Ovary (tissue), 9 donors: ENCODE results near the gene NHS. TPM values are rescaled to one million over a fixed set of nuclear protein-coding genes. Genes with fewer than 3 reads are reported as not detected.

ENCODE experiments used
- DNase-seq, 5 donors: peaks; one replicate each; pipeline ENCODE4 v3.0.0-alpha.2; 2019 to 2020
- H3K27ac ChIP-seq, 2 donors: fragments of 200-600 bp; one replicate each; pipeline versions ENCODE4 v1.5.1 to v1.8.0; 2019 to 2022
- H3K27me3 ChIP-seq: fragments of 200-600 bp; one replicate; pipeline ENCODE4 v1.8.0; 2022
- H3K36me3 ChIP-seq: fragments of 200-600 bp; sonication (generic); one replicate; pipeline ENCODE4 v1.5.1; 2019
- H3K4me1 ChIP-seq: one replicate; pipeline ENCODE4 v1.8.1; 2013; ENCODE audit warnings: mild to moderate bottlenecking, moderate library complexity; ENCODE audit not compliant: insufficient read depth
- H3K4me3 ChIP-seq: fragments of 200-600 bp; sonication (generic); one replicate; pipeline ENCODE4 v1.5.1; 2017
- H3K9me3 ChIP-seq, 2 donors: fragments of 200-600 bp in 1 of 2; sonication (generic) in 1 of 2; one replicate each; pipeline versions ENCODE4 v1.5.1 to v1.8.1; 2013 to 2019; ENCODE audit warnings: mild to moderate bottlenecking in 1 of 2, moderate library complexity in 1 of 2
- CTCF ChIP-seq, 3 donors: fragments of 450-650 bp in 2 of 3; fragments of 200-600 bp in 1 of 3; IDR thresholded peaks; one replicate each; pipeline versions ENCODE4 v1.5.1 to v1.8.0; 2016 to 2022; ENCODE audit warnings: antibody characterized with exemption in 3 of 3, mild to moderate bottlenecking in 1 of 3
- EP300 ChIP-seq: sonication (generic); formaldehyde crosslinking; IDR thresholded peaks from one replicate; pipeline ENCODE4 v1.6.1; 2017; ENCODE audit warnings: antibody characterized with exemption
- POLR2A ChIP-seq: fragments of 450-650 bp; IDR thresholded peaks from one replicate; pipeline ENCODE4 v1.6.1; 2017; ENCODE audit warnings: antibody characterized with exemption, mild to moderate bottlenecking, moderate library complexity
- WGBS, 3 donors: extraction: QIAGEN DNeasy Blood & Tissue Kit in 1 of 3; methylation state at CpG; one replicate each; pipeline versions ENCODE4 v1.1.5 to v1.1.7; 2013 to 2017; 5-methylcytosine and 5-hydroxymethylcytosine counted together
- intact Hi-C, 4 donors: fragments of 100-400 bp; cut with DNase I; formaldehyde crosslinking; loops; one replicate each; pipeline versions ENCODE4 v1.11.0 to v1.15.1; 2022 to 2023
- polyA plus RNA-seq, 2 donors: library from polyadenylated mRNA; stranded (reverse); fragments of 200-250 nt in 1 of 2; fragments of 350-450 nt in 1 of 2; fragmentation: Illumina TruSeq in 1 of 2; extraction: RNeasy Lipid Tissue Mini Kit (QIAGEN cat#74804) in 1 of 2; gene quantifications; one replicate each; pipeline ENCODE4 v1.2.3, GENCODE V29; 2013 to 2014
- total RNA-seq, 7 donors: library from RNA; depleted of rRNA in 2 of 7; stranded (reverse); fragments of >200 nt in 2 of 7; fragmentation: NEBNext Ultra II Directional in 3 of 7; extraction: Animal tissue kit (Norgen Biotek cat#: 25700) in 3 of 7; gene quantifications; one replicate each; pipeline versions ENCODE4 v1.1.0 to v1.2.4, GENCODE V29; 2016 to 2023
- donor health status: DM: no; HTN: no; CAD: no; lungs with moderate emphysema.
- donor health status: DM: no; HTN: no; CAD: no.
- donor health status: Bipolar disorder and iron deficiency.
- donor health status: DM: yes; HTN: yes; CAD: no.
- donor health status: DM: no; HTN: no; CAD: no.
- donor health status: DM: yes; HTN: yes; CAD: no.

The NHS gene
- total and polyA plus RNA-seq, 9 donors: 2.3 to 9.5 (median 6.7) TPM

GRCh38 chrX:17633546-17633945 lies 258.5 kb downstream of the NHS start:
- intact Hi-C loops: no loop called here
- H3K9me3 ChIP-seq: no peaks in the 10 kb centered on the region
- no peaks in the 10 kb centered on the region for H3K36me3 ChIP-seq
- H3K4me3 ChIP-seq: no peak overlapping the region
- 37 to 56% (median 44%) methylated on average over 2 of the region's 2 CpGs for WGBS, 3 donors
- peaks cover 1% of the 10 kb centered on the region for H3K4me1 ChIP-seq
- no peak overlapping the region for H3K27ac ChIP-seq
- TF ChIP-seq CTCF (IDR thresholded peaks at IDR 0.05): no peak
- TF ChIP-seq POLR2A: no peak
- no peak for TF ChIP-seq EP300
- H3K27me3 ChIP-seq: no peaks in the 10 kb centered on the region
- no peak for DNase-seq

- H3K27ac ChIP-seq: no peak overlapping the region
- TF ChIP-seq POLR2A (no peak), EP300 (no peak), CTCF (IDR thresholded peaks at IDR 0.05) (no peak)
- H3K36me3 ChIP-seq: no peaks in the 10 kb centered on the region
- H3K4me3 ChIP-seq: no peak overlapping the region
- H3K9me3 ChIP-seq: no peaks in the 10 kb centered on the region
- peaks cover 1% of the 10 kb centered on the region for H3K4me1 ChIP-seq
- DNase-seq: no peak
- H3K27me3 ChIP-seq: no peaks in the 10 kb centered on the region
- intact Hi-C loops: no loop called here
- 81 to 91% (median 81%) methylated on average over 9 of the region's 9 CpGs for WGBS, 3 donors
Measured at GRCh38 chrX:17634542-17635207, 259.7 kb downstream of the NHS start.

- no peaks in the 10 kb centered on the region for H3K9me3 ChIP-seq
- no peaks in the 10 kb centered on the region for H3K27me3 ChIP-seq
- WGBS, 3 donors: 54 to 63% (median 57%) methylated on average over 5 of the region's 5 CpGs
- H3K27ac ChIP-seq: no peak overlapping the region
- peaks cover 1% of the 10 kb centered on the region for H3K4me1 ChIP-seq
- intact Hi-C loops: no loop called here
- H3K4me3 ChIP-seq: no peak overlapping the region
- TF ChIP-seq POLR2A: no peak
- TF ChIP-seq EP300: no peak
- TF ChIP-seq CTCF (IDR thresholded peaks at IDR 0.05): no peak
- H3K36me3 ChIP-seq: no peaks in the 10 kb centered on the region
- no peak for DNase-seq
Measured at GRCh38 chrX:17635231-17635630, 260.2 kb downstream of the NHS start.

GRCh38 chrX:17637235-17637634 lies 262.2 kb downstream of the NHS start:
- no peak overlapping the region for H3K4me3 ChIP-seq
- no peaks in the 10 kb centered on the region for H3K9me3 ChIP-seq
- no peaks in the 10 kb centered on the region for H3K27me3 ChIP-seq
- no peaks in the 10 kb centered on the region for H3K36me3 ChIP-seq
- TF ChIP-seq CTCF (IDR thresholded peaks at IDR 0.05): no peak
- no peak for TF ChIP-seq EP300
- no peak for TF ChIP-seq POLR2A
- no peak overlapping the region for H3K27ac ChIP-seq
- H3K4me1 ChIP-seq: peaks cover 1% of the 10 kb centered on the region
- intact Hi-C loops: no loop called here
- WGBS, 3 donors: 65 to 70% (median 68%) methylated on average over 4 of the region's 4 CpGs
- DNase-seq: no peak
